NCI-H2196 treated with DMSO at 0.1 percent for 48 hours (cell line): Measurements from ENCODE around the gene RASGRP2.
"Not testable (repeated sequence)": the region's sequence is repeated elsewhere in the genome, so short reads cannot be mapped to it uniquely, and the experiment has no call there.

Experiments
- DNase-seq: peaks from one replicate; lab custom pipeline; 2025; ENCODE audit not compliant: unreplicated experiment; lab: John Stamatoyannopoulos, UW

RASGRP2 gene

DNA sequence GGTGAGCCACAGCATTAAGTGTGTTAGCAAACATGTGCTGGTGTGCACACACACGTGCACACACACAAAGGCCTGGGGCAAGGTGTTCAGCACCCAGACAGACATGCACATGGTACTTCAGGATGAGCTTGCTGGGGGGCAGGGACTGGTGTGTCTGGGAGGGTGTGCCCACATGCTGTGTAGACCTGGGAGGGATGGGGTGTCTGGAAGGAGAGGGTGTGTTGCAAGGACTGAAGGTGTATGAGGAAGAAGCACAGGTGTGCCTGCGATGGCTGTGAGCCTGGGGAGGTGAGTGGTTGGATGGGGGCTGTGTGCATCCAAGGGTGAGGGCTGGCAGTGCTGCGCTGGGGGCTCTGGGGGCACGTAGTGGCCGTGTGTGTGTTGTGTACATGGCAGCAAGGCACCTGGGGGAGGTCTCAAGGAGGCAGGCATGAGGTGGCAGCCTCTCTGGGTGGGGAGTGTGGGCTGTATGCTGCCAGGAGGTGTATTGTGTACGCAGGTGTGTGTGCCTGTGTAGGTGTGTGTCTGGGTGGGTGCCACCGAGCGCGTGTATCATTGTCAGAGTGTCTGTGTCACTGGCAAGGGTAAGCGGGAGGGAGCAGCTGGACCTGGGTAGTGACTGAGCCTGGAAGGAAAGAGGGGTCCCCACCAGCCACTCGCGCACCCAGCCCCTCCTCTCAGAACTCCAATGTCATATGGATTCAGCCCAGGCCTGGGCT lies 23.1 kb downstream of the RASGRP2 start:
- no peak for DNase-seq

- DNase-seq, result no peak
These were observed 23.8 kb downstream of the RASGRP2 start for GRCh38 chr11:64720167-64720566.

DNA sequence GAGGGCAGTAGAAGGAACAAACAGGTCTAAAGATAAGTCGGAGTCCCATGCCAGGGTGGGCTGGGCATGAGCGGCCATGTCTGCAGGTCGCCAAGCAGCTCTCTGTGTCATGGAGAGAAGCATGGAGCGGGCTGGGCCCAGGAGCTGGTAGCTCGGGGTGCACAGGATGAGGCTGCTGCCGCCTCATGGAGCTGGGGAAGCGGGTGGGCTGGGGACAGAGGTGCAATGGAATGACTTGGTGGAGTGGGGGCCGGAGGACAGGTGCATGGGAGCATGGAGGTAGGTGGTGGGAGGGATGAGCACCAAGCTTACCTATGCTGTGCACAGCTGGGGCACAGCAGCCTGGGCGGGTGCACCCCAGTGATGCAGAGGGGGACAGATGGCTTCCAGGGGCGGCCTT lies 24.5 kb downstream of the RASGRP2 start:
- no peak for DNase-seq

DNA sequence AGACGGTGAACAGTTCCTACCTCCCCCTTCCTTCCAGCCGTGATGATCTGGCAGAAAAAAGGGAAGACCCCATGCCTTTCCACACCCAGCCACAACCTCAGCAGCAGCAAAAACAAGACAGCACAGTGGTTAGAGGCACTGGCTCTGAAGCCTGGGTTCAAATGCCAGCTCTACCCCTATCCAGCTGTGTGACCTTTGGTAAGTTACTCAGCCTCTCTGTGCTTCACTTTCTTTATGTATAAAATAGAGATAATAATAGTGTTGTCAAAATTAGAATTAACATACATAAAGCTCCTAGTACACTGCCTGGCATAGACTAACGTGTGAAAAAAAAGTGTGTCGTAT lies 25.2 kb downstream of the RASGRP2 start:
- no peak for DNase-seq

DNA sequence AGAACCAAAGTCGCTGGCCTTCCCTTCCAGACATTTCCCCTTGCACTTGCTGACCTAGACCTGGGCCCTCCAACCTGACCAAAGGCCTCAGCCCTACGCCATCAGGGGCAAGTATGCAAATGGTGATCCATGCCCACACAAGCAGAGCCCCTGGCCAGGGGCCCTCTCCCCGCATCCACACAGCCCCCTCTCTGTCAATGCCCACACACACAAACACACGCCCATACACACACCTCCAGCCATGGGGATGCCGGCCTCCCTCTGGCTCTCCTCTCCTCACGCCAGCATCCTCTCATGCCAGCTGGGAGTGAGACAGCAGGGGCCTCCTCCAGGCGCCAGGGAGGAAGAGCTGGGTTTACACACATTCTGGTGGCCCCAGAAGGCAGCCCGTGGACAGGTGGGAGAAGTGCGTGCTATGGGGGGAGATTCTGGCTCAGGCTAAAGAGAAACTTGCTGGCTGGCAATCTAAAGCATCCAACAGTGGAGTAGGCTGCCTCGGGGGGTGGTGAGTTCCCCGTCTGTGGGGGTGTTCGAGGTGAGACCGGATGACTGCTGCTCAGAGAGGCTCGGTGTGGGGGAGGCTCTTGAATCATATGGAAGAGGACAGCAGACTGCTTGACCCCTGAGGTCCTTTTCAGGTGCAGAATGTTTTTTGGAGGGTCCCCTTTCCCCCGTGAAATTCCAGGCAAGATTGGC lies 25.7 kb downstream of the RASGRP2 start:
- no peak for DNase-seq

DNA sequence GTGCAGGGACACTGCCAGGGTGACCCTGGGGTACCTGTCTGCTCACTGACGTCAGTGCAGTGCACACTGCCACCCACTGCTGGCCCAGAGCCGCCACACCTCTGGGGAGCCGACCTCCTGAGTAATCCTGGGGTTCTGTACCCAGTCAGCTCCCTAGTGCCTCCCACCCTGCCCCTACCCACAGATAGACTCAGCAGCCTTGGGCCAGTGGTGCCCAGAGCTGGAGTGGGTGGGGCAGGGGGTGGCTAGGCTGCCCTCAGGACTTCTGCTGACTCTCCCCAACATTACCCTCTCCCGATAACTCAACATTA lies 26.7 kb downstream of the RASGRP2 start:
- DNase-seq, result no peak

DNA sequence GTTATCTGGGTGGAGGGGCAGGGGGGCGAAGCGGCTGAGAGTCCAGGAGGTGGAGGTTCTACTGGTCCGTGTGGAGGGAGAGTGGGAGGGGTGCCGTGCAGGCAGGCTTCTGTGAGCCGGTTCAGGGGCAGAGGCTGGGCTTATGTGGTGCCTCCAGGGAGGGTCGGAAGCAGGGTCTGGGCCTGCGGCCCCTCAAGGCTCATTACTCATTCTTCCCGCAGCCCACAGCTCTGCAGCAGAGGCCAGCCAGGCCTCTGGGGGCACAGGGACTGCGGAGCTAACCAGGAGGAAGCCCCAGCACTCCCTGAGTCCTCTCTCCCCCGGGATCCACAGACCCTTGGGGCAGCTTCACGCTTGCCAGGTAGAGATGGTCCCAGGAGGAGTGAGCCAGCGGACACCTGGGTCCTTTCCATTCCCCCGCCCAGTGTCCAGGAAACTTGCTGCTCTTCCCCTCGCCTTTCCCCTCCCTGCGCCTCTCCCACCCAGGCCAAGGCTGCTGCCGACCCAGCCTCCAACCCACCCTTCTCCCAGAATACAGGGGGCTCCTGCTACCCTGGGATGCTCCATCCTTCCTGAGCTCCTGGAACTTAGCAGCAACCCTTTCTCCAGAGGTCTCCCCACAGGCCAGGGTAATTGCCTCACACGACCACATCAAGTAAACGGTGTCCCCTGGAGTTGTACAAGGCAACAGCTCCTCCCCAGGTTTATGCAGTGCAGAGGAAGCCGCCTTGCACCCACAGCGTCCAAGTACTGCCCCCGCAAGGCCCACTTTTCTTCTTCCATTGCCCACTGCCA lies 27.3 kb downstream of the RASGRP2 start:
- no peak for DNase-seq

GRCh38 chr11:64715756-64716472 lies 28.0 kb downstream of the RASGRP2 start:
- no peak for DNase-seq

DNA sequence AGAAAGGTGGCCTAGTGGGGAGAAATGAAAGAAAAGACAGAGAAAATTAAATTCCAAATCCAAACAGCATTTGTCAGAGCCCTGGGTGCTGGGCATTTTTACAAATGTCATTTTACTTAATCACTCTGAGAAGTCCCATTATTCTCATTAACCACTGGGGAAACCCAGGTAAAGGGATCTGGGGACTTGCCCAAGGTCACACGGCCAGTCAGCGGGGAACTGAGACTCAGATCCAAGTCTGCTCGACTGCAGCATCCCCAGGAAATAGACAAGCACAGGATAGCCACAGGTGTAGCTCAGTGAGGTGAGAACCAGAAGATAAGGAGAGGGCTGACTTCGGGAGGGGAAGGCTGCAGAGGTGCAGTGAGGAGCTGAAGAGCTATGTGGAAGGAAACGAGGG lies 28.8 kb downstream of the RASGRP2 start:
- no peak for DNase-seq

GRCh38 chr11:64714666-64715065 lies 29.3 kb downstream of the RASGRP2 start:
- DNase-seq, result no peak

DNA sequence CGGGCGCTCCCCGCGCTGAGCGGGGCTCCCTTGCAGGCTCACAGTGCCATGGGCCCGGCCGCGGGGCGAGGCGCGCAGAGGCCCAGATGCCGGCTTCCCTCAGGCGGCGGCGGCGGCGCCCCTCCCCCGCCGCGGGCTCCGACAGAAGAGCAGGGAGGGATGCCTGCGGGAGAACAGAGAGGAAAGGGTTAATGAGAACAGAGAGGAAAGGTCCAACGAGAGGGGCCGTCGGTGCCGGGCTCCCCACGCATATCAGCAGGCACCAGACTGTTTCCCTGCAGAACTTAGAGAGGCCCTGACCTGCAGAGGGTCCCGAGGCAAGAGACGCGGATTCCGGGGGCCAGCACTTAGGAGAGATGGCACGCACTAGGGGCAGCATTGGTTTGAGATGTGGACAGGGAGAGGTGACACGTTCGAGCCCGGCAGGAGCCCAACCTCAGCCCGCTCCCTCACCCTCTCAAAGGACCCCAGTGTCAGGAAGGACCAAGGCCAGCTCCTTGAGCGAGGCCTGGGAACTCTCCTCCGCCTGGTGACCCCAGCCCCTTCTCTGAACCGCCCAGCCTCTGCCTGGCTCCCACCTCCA lies 30.1 kb downstream of the RASGRP2 start:
- DNase-seq, result no peak

GRCh38 chr11:64713016-64713707 lies 30.8 kb downstream of the RASGRP2 start:
- DNase-seq, result no peak

DNA sequence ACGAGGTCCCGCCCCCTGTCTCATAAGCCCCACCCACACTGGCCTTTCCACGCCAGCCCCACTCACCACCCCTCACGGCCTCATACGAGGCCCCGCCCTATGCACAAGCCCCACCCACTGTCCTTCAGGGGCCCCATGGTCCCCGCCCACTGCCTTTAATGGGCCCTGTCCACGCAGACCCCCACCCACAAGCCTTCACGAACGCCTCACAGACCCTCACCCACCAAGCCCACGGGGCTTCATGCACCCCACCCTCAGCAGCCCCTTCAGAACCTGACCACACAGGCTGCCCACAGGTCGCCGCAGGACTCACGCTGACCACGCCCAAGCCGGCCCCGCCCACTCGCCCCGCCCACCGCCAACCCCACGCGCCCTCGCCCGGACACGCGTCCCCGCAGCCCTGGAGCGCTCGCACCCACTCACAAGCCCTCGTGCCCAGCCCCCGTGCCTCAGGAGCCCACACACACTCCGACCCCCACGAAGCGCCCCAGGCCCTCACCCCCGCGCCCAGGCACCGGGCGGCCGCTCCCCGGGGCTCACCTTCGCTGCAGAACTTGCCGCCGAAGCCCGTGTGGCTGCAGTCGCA lies 31.4 kb downstream of the RASGRP2 start:
- DNase-seq, result no peak

GRCh38 chr11:64711956-64712362 lies 32.0 kb downstream of the RASGRP2 start:
- no peak for DNase-seq

DNA sequence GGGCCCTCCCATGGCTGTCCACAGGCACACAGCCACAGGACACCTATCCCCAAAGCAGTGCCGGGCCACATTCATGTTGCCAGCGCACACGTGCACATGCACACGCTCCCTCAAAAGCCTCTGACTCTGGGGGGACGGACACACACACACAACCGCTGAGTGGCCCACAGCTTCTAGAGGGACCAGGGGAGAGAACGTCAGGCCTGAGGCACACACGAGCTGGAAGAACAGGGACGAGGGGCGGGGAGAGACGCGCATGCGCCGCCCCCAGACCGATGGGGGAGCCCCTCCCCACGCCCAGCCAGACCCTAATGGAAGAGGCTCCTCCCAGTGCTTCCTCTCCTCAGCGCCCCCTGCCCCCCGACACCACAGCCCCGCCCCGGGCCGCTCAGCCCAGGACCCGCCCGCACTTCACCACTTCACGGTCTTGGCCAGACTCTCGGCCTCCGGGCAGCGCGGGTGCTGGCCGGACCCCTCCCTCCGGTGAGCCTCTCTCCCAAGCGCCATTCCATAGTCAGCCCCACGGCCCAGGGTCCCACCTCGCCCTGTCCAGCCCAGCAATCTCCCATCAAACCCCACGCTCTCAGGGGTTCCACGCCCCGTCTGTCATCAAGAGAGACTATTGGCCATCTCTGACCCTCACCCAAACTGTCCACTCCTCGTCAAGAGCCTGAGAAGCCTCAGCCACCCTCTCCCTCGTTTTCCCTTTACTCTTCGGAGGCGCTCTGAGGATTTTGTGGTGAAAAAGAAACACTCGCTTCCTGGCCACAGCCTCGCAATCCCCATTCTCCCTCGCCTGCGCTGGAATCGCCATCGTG lies 32.6 kb downstream of the RASGRP2 start:
- no peak for DNase-seq

DNA sequence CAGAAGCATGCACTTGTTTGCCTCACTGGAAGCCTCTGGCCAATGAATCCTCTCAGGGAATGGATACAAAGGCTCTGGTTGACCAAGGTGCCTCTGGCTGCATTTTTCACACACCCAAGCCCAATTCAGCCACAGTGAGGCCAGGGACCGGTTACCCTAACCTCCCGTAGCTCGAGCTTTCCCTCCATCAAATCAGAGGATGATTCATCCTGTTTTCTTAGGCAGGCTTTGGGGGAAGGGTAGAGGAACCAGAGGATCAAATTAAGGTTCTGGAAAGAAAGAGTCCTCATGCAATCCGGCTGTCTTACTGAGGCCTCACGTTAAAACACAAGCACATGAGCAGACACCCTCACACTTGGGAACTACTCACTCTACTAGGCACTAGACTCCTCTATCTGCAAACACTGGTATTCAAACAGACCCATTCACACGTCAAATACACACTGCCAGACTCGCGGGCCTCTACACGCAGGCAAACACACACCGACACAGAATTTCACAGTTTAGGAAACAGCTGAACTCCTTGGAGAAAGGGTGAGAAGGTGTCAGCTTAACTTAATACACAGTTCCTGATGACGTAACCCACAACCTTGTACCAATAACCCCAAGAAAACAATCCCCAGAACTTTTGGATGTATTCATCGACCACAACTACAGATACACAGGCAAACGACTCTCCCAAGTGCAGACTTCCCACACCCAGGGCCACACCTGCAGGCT lies 33.4 kb downstream of the RASGRP2 start:
- no peak for DNase-seq

DNA sequence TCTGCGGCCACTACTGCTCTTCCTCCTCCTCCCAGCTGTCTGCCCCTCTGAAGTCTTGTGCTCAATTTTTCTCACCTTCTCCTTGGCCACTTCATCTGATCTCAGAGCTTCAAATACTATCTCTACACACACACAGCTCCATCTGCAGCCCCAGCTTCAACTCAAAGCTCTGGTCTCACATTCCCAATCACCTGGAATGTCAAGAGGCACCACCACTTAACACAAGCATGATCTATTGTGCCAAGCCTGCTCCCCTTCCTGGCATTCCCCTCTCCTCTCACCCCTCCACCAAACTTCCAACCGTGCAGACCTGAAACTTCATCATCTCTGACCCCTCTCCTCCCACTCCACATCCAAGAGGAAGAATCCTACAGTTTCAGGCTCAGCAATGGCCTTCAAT lies 38.4 kb downstream of the RASGRP2 start:
- DNase-seq, result no peak

GRCh38 chr11:64703048-64703447 lies 40.9 kb downstream of the RASGRP2 start:
- no peak for DNase-seq

DNA sequence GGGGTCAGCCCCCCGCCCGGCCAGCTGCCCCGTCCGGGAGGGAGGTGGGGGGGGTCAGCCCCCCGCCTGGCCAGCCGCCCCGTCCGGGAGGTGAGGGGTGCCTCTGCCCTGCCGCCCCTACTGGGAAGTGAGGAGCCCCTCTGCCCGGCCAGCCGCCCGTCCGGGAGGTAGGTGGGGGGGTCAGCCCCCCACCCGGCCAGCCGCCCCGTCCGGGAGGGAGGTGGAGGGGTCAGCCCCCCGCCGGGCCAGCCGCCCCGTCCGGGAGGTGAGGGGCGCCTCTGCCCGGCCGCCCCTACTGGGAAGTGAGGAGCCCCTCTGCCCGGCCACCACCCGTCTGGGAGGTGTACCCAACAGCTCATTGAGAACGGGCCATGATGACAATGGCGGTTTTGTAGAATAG lies 42.0 kb downstream of the RASGRP2 start:
- DNase-seq, result not testable (repeated sequence)
